LNCaP clone FGC (cell line): ENCODE results near the gene MYPN.

ENCODE experiments used
- DNase-seq: peaks from one replicate; pipeline ENCODE4 v3.0.0-alpha.2; 2011; ENCODE audit warnings: low read depth
- H3K4me3 ChIP-seq: 2 replicates; pipeline ENCODE4 v1.5.1; 2011; ENCODE audit warnings: mild to moderate bottlenecking, low read depth, low read length, control low read depth
- CTCF ChIP-seq: IDR thresholded peaks from 2 replicates; pipeline ENCODE4 v1.5.1; 2012; ENCODE audit warnings: mild to moderate bottlenecking; ENCODE audit not compliant: control insufficient read depth, insufficient read depth; ENCODE audit errors: extremely low read depth

The MYPN gene

GRCh38 chr10:68088740-68089139 is 20.5 kb upstream of the MYPN start:
- H3K4me3 ChIP-seq, result no peak overlapping the region
- TF ChIP-seq CTCF, result no peak
- no peak for DNase-seq

- no peak for TF ChIP-seq CTCF
- no peak overlapping the region for H3K4me3 ChIP-seq
- DNase-seq, result no peak
Measured at GRCh38 chr10:68090586-68090985, 18.7 kb upstream of the MYPN start.

- DNase-seq, result no peak
- no peak for TF ChIP-seq CTCF
- H3K4me3 ChIP-seq, result no peak overlapping the region
Measured at GRCh38 chr10:68092512-68092911, 16.8 kb upstream of the MYPN start.

GRCh38 chr10:68095153-68095552 is 14.1 kb upstream of the MYPN start:
- DNase-seq, result no peak
- H3K4me3 ChIP-seq, result no peak overlapping the region
- TF ChIP-seq CTCF, result no peak

GRCh38 chr10:68096913-68097516 is 12.3 kb upstream of the MYPN start:
- peak; percentile 48 for DNase-seq
- no peak overlapping the region for H3K4me3 ChIP-seq
- TF ChIP-seq CTCF, result no peak

- no peak overlapping the region for H3K4me3 ChIP-seq
- TF ChIP-seq CTCF, result no peak
- DNase-seq, result no peak
Measured at GRCh38 chr10:68099736-68100135, 9.6 kb upstream of the MYPN start.

GRCh38 chr10:68101066-68101465 is 8.2 kb upstream of the MYPN start:
- no peak overlapping the region for H3K4me3 ChIP-seq
- no peak for DNase-seq
- no peak for TF ChIP-seq CTCF
